CMK (cell line): Measurements from ENCODE around the gene SDK1.
"Not testable (repeated sequence)": the region's sequence is repeated elsewhere in the genome, so short reads cannot be mapped to it uniquely, and the experiment has no call there.

Experiments
- DNase-seq: peaks from one replicate; pipeline ENCODE4 v3.0.0-alpha.2; 2010; ENCODE audit warnings: low read depth

Gene SDK1

DNA sequence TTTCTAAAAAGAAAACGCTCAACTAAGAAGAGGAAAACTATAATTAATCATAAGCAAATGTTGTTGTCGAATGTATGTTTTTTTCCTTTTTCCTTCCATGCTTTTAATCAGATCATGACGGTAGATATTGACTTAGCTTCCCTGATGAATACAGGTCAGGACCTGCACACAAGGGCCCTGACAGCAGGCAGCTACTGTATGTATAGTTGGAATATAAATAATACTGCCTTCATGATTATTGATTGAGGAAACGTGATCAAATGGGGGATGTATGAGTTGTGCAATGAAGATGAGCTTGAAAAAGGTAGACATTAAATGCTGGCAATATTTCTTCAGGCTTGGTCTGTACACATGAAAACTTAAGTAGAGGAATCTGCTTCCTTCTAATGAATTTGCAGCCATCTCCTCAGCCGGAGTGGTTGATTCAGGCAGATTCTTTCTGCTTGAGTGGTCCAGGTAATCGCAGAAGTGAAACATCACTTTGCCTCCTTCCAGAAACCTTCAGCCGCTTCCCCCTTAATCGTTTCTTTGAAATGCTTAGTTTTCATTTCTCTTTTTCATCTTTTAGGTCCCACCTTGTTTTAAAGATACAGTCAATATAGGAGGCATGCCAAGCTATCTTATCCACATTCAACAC, 656.5 kb downstream of the SDK1 start:
- DNase-seq = no peak

DNA sequence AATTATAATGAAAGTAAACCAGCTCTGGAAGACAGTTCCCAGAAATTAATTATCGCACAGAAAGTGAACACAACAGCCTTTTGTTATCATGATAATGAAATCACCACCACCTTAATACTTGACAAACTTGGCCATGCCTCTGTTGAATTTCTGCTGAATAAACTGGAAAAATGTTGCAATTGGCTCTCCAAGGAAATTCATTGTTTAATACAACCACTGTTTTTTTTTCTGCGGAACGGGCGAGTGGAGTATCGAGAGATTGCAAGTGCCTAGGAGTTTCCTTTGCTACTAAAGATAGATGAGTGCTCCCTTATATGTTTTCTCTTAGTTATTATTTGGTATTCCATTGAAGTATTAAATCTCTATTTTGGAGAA, 657.0 kb downstream of the SDK1 start:
- no peak for DNase-seq

- no peak for DNase-seq
These were observed 658.3 kb downstream of the SDK1 start for GRCh38 chr7:3959364-3959763.

- no peak for DNase-seq
These were observed 659.2 kb downstream of the SDK1 start for GRCh38 chr7:3960050-3960763.

DNA sequence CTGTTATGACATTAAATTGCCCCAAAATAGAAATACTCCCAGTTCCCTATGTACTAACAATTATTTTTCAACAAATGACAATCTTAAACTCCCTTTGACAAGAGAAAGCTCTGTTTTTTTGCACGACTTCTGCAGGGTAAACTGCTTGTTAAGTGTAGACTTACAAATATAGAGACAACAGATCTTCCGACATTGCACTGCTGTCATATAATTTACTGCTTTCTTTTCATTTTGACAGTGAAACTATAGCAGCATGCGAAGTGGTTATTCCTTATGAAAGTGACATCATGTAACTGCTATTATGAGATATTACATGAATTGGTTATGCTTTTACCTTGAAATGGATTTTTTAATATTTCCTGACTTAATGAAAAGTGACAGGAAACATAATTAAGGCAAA, 659.9 kb downstream of the SDK1 start:
- no peak for DNase-seq

DNA sequence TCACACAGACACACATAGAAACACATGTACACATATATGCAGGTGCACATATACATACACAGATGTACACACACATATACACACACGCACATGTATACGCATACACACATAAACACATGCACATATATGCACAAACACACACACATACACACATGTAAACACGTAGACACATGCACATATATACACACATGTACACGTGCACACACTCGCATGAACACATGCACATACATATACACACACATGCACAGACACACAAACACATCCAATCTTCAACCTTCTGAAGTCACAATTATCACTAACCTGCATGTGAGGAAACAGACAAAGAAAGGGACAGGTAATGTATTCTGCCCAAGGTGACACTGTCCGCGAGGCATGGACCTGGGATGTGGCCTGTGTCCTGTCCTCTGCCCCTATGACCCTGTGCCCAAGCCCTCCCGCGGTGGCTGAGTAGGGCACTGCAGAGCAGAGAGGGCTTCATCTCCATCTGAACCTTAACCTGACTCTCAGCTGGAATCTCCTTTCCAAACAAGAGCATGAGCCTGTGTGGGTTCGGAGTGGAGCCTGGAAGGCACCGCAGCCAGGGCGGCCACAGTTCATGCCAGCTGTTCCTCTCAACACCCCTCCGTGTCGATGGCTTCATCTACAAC, 660.9 kb downstream of the SDK1 start:
- no peak for DNase-seq

DNA sequence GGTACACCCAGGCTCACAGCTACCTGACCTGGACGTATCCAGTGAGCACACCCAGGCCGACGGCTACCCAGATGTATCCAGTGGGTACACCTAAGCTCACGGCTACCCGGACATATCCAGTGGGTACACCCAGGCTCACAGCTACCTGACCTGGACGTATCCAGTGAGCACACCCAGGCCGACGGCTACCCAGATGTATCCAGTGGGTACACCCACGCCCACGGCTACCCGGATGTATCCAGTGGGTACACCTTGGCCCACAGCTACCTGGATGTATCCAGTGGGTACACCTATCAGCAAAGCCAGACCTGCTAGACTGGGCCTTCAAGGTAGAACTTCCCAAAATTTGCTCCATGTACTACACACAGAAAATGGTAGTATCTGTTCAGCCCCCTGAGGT, 662.7 kb downstream of the SDK1 start:
- DNase-seq = not testable (repeated sequence)

GRCh38 chr7:3964980-3965606, 664.0 kb downstream of the SDK1 start:
- DNase-seq = no peak

- no peak for DNase-seq
These were observed 664.8 kb downstream of the SDK1 start for GRCh38 chr7:3965794-3966395.

DNA sequence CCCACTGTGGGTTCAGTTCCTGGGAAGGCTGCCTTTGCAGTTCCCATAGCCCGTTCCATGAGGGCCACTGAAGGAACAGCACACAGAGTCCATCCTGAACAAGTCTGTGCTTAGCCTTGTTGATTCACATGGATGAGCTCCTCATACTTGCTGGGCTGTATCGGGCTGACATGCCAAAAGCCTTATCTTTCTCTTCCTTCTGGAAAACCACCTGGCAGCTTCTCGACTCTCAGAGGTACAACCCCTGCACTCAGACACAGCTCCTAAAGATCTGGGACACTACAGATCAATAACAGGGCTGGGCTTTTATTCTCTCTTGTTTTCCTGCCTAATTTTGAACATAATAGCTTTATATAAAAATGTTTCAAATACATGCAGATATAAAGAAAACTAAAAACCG, 667.2 kb downstream of the SDK1 start:
- DNase-seq = no peak

DNA sequence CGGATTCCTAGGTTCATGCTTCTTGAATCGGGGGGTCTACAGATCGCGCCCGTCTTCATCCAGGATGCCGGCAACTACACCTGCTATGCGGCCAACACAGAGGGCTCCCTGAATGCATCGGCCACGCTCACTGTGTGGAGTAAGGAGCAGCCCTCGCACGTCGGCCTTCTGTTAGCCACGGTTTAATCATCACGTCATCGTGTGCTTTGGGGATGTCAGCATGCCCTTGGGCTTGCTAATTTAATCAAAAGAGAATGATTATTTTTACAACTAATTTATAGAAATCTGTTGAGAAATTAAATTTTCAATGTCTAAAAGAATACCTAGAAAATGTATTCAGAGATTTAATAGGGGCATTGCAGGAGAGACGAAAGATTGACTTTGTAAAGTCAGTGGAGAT, 668.2 kb downstream of the SDK1 start:
- DNase-seq = no peak

GRCh38 chr7:3971323-3971722, 670.3 kb downstream of the SDK1 start:
- DNase-seq = no peak

DNA sequence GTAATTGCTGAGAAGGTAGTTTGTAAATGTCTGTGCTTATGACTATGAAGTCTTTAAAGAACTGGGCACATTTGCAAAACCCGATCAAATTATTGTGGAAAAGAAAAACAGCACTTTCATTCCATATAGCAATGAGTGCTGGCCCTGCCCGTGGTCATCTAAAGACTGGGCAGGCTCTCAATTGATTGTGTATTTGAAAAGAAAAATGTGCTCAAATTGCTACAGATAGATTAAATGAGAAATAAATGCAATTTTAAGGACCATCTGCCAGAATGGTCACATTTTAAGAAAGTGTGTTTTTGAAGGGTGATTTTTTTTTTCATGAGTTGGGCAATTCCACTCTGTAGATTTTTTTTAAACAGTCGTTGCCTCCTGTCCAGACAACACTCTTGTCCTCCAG, 672.2 kb downstream of the SDK1 start:
- no peak for DNase-seq

DNA sequence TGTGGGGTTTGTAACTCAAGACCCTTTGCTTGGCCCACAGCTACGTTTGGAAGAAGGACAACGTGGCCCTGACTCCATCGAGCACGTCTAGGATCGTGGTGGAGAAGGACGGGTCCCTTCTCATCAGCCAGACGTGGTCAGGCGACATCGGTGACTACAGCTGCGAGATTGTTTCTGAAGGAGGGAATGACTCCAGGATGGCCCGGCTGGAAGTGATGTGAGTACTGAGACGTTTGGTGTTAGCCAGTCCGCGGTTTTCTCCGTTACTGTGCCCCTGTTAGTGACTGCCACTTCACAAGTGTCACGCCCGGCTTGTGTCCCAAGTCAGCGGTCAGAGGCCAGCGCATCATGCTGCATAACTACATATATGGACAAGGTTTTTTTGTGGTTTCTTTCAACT, 673.3 kb downstream of the SDK1 start:
- DNase-seq = no peak

DNA sequence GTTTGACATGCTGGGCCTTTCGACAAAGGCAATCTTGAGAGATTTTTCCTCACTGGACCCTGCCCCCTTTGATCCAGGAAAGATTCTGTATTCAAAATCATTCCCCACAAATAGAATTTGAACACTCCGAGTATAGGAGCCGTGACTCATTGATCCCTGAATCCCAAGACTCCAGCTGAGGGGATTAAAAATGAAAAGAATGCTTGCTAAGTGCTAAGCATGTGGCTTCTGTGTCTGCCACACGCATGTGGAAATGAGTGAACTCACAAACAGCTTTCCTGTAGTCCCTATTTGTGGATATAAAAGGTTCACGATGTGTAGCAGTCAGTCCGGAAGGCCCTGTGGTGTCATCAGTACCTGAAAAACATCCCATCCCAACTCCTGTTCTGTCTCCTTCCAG, 674.3 kb downstream of the SDK1 start:
- no peak for DNase-seq

- DNase-seq = no peak
These were observed 676.3 kb downstream of the SDK1 start for GRCh38 chr7:3977391-3977790.

DNA sequence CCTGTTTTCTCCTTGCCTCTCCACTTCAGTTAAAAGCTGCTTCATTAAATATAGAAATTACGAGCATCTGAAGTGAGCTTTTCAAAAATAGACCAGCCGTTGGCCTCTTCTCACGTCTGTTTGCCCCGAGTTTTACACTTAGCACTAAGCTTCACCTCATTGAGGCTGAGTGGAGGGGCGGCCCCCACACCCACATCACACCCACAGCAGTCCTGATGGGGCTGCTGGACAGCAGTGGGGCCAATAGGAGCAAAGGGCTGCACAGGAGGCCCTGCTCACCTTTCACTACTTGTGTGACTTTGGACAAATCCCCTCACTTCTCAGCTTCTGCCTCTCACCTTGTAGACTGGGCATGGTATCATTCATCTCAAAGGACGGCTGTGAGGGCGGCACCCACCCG, 677.8 kb downstream of the SDK1 start:
- DNase-seq = no peak

- no peak for DNase-seq
These were observed 678.7 kb downstream of the SDK1 start for GRCh38 chr7:3979611-3980299.

- no peak for DNase-seq
These were observed 679.2 kb downstream of the SDK1 start for GRCh38 chr7:3980300-3980643.

- no peak for DNase-seq
These were observed 680.2 kb downstream of the SDK1 start for GRCh38 chr7:3981281-3981680.

DNA sequence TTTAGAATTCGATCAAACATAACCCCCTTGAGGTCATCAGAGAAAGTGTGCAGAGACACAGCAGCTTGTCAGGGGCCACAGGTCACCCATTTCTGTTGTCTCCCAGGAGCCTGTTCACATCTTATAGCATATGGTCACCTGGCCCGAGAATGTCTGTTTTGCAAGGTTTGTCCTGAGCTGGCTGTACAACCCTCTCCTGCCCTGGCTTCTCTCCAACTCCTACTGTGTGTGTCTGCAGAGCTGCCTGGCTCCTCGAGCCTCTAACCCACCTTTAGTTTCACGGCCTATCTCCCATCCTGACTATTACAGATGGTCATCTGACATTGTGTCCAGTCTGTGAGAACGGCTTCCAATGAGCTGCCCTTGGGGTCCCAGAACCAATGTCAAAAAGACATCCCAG, 683.4 kb downstream of the SDK1 start:
- no peak for DNase-seq

- no peak for DNase-seq
These were observed 685.9 kb downstream of the SDK1 start for GRCh38 chr7:3986927-3987326.
